ENCODE measurements around the gene KSR1.

GRCh38 chr17:27558341-27558740 lies 102.1 kb downstream of the KSR1 start:
- TF ChIP-seq CTCF (IDR thresholded peaks at IDR 0.05; ENCODE audit: poor library complexity, severe bottlenecking): no peak
- TF ChIP-seq REST (IDR thresholded peaks at IDR 0.05; ENCODE audit: borderline replicate concordance): no peak
- no peak for TF ChIP-seq EP300 (conservative IDR thresholded peaks at IDR 0.05; ENCODE audit: poor library complexity, severe bottlenecking)
- no peak for TF ChIP-seq EZH2 (IDR thresholded peaks at IDR 0.05; ENCODE audit: borderline replicate concordance, insufficient read depth, low read length, poor library complexity, severe bottlenecking)
- no peak for TF ChIP-seq POLR2AphosphoS5 (IDR thresholded peaks at IDR 0.05)
- no peak for TF ChIP-seq TAF1 (IDR thresholded peaks at IDR 0.05; ENCODE audit: low read depth)
- no peak for TF ChIP-seq RAD21 (conservative IDR thresholded peaks at IDR 0.05)
- TF ChIP-seq SMC3 (conservative IDR thresholded peaks at IDR 0.05; ENCODE audit: poor library complexity): no peak
- no peak for TF ChIP-seq MXI1 (conservative IDR thresholded peaks at IDR 0.05; ENCODE audit: poor library complexity, severe bottlenecking)
